GM19455 (cell line): ENCODE measurements around the gene CLEC3B.
"Not testable (repeated sequence)": the region's sequence is repeated elsewhere in the genome, so short reads cannot be mapped to it uniquely, and the experiment has no call there.

Experiments used
- ATAC-seq: cut with Tn5 transposase; IDR thresholded peaks from one replicate; pipeline ENCODE4 v1.9.1; 2021; ENCODE audit not compliant: unreplicated experiment

CLEC3B gene

DNA sequence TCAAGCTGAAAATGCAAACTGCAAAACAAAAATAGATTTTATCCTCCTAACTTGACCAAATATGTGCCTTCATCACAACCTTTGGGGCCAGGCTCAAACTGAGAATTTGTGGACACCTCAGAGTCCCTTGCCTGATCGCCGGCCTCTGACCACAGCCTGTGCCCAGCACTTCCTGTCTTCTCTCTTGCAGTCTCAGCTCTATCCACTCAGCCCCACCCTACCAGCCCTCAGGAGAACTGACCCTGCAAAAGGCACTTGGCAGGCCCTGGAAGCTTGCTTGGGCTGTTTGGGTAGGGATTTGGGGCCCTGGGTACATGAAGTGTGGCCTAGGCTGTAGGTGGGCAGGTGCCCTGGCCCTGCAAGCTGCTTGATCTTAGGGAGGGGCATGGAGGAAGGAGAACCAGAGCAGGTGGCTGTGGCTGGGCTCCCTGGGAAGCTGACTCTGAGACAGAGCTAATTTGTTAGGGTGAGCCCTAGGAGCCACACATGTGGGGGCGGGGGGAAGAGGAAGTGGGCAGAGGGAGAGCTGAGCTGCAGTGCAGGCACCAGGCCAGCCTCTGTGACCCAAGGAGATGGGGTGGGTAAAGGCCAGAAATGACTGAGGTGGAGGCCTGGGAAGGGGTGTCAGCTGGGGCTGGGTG, 8.6 kb downstream of the CLEC3B start:
- no peak for ATAC-seq

DNA sequence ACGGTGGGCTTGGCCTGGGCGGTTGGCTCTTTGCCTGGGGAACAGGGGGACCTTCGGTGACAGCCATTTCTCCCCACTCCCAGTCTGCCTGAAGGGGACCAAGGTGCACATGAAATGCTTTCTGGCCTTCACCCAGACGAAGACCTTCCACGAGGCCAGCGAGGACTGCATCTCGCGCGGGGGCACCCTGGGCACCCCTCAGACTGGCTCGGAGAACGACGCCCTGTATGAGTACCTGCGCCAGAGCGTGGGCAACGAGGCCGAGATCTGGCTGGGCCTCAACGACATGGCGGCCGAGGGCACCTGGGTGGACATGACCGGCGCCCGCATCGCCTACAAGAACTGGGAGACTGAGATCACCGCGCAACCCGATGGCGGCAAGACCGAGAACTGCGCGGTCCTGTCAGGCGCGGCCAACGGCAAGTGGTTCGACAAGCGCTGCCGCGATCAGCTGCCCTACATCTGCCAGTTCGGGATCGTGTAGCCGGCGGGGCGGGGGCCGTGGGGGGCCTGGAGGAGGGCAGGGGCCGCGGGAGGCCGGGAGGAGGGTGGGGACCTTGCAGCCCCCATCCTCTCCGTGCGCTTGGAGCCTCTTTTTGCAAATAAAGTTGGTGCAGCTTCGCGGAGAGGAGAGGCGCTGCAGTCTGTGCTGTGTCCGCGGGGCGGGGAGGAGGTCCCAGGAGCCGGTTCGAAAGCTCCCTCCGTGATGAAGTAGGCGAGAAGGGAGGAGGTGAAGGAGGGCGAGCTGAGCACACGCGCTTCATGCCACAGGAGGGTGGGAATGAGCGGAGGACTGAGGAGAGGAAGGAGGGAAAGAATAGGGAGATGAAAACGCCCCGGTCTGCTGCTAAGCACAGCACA, 9.6 kb downstream of the CLEC3B start:
- ATAC-seq: no peak

DNA sequence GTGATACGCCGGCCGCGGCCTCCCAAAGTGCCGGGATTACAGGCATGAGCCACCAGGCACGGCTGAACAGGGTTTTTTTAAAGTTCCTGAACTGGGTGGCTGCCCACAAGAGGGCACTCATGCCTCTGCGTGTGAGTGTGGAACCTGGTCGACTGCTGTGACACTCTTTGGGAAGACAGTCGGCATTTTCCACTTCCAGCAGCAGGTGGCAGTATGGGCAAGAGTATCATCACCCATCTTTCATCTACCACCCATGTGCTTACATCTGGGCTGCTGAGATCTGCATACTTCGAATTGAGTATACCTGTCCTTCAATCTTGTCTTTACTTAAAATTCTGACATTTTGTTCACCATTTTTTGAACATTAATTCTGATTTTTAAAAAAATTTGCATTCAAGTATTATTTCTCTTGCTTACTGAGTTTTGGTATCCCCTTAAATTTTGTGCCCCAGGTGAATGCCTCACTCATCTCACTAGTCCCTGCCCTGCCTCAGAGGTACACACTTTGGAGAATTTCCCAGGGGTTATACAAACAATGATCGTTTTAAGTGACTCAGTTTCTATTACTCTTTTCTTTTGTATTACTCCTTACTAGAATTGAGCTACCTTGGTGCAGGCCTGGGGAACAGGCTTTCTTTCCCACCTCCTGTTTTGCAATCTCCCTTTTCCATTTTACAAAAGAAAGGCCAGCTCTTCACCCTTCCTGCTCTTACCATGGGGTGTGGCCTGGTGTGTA, 11.8 kb downstream of the CLEC3B start:
- ATAC-seq: peak; percentile 77

DNA sequence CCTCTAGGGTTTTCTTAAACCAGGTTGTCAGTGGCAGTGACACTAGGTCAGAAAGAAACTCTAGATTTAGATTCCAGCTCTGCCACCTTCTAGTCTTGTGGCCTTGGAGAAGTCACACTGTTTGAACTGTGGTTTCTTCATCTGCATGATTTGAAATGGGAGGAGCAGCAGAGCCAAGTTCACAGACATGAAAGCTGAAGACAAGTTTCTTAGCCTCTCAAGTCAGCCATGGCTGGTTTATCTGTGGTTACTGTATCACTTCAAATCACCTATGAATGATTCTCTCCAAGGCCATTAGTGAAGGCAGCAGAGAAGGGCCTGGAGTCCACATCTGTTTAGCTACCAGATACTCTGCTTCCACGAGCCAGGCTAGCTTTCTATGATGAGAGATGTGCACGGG, 15.6 kb downstream of the CLEC3B start:
- no peak for ATAC-seq

DNA sequence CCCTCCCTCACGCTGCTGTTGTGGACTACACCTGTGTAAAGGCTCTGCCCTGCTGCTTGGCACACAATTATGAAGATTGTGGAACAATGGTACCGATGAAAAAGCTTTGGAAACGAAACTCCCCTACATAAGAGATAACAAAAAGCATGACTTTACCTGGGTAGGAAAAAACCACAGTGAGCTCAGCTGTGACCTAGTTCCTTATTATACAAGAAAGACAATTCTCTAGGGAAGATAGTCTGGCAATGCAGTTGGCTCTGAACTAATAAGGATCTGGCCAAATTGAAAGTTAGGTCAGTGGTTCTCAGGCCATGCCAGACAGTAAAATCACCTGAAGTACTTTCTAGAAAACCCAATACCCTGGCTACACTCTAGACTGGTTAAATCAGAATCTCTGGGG, 16.1 kb downstream of the CLEC3B start:
- ATAC-seq: no peak

DNA sequence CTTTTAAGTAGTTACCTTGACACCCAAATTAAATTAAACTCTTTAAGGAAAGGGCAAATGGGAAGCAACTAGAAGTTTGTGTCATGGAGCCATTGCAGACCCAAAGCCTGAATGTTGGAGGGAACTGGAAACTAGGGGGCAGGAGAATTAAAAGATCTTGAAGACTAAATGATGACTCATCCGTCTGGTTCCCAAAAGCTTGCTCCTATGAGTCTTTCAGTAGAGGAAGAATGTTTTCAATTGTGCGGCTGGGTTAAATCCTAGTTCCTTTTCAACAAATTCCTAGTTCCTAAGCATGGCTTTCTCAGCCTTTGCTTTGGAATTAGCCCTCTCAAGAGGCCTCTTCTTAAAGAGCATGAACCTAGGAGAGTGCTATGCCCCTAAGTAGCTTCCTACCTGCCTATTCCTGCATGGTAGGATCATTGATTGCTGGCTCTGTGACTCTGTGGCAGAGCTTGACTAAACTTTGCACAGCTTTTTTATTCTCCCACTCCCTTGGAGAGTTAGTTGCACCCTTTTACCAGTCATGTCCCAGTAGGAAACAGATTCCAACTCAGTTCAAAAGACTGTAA, 17.7 kb downstream of the CLEC3B start:
- no peak for ATAC-seq

DNA sequence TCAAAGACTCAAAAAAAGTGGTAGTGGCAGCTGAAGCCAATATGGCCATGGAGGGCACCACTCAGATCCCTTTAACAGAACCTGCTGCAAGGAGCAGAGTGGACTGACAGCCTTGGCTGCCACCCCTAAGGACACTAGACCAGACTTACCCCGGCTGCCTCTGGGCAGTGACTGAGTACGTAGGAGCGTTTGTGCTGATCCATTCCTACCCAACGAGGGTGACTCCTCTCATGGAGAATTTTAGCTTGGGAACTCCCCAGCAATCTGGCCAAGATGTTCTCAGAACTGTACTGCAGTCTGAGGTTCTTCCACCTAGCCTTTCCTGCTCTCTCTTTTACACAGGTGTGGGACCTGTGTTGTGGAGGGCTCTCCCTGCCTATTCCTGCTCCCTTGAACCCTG, 22.1 kb downstream of the CLEC3B start:
- ATAC-seq: no peak

DNA sequence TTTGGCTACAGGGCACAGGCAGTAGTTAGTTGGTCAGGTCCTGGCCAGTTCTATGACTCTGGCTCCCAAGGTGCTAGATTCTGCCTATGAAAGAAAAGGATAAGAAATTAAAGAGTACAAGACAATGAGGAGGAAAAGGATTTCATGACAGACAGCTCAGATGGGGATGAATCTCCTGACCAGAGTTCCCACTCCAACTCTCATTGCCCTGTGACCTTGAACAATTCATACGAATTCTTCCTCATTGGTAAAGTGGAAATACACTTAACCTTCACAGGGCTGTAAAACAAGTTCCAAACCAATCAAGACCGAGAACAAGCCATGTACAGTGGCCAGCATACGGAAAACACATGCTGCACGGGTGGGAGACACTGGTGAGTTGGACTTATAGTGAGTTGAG, 23.7 kb downstream of the CLEC3B start:
- no peak for ATAC-seq

DNA sequence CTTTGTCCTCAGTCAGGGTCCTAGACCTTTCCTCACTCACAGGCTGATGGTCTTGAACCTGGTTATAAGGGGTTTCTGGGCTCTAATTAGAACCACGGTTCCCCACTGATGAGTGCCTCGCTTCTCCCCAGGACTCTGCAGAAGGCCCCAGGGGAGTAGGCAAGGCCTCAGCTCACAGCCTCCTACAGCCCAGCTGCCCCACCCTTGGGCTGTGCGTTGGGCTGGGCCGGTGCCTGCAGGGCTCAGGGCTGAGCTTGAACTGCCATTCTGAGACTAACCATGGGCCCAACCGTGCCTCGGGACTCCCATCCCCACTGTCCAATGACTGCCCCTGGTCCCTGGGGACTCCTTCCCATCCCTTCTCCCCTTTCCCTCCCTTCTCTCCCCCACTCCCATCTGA, 25.6 kb downstream of the CLEC3B start:
- ATAC-seq: no peak

DNA sequence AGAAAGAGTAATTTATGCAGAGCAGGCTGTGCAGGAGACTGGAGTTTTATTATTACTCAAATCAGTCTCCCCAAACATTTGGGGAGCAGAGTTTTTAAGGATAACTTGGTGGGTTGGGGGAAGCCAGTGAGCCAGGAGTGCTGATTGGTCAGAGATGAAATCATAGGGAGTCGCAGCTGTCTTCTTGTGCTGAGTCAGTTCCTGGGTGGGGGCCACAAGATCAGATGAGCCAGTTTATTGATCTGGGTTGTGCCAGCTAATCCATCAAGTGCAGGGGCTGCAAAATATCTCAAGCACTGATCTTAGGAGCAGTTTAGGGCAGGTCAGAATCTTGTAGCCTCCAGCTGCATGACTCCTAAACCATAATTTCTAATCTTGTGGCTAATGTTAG, 27.7 kb downstream of the CLEC3B start:
- not testable (repeated sequence) for ATAC-seq

DNA sequence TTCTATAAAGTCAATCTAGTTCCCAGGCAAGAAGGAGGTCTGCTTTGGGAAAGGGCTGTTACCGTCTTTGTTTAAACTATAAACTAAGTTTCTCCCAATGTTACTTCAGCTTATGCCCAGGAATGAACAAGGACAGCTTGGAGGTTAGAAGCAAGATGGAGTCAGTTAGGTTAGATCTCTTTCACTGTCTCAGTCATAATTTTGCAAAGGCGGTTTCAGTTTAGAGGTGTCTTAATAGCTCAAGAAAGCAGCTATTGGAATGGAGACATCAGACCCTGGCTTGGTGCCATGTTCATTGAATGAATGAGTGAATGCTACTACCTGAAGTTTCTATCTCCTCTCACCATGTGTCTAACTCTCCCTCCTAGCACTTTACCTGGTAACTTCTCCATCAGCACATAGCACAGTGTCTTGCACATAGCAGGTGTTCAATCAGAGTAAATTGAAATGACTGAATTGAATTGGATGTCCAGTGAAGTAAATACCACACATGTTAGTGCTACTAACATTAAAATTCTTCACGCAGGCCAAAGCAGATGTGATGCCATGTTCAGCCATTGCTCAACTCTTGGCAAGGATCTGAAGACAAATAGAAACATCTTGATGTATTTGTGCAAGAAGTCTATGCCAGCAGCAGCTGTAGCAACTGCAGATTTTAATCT, 28.2 kb downstream of the CLEC3B start:
- ATAC-seq: no peak

DNA sequence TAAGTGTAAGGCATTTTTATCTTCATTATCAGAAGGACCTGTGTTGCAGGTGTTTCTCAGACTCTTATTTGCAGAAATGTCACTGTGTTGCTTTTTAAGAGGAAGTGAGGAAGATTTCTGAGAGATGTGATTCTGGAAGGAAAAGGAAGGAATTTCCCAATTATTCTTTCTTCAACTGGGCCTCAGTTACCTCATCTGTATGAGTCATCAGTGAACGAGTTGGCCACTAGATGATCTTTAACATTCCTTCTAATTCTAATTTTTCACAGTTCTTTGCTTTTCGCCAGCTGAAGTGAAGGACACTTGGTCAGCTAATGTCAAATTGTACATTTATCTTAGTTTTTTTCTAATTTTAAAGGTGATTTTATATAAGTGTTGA, 28.9 kb downstream of the CLEC3B start:
- no peak for ATAC-seq

DNA sequence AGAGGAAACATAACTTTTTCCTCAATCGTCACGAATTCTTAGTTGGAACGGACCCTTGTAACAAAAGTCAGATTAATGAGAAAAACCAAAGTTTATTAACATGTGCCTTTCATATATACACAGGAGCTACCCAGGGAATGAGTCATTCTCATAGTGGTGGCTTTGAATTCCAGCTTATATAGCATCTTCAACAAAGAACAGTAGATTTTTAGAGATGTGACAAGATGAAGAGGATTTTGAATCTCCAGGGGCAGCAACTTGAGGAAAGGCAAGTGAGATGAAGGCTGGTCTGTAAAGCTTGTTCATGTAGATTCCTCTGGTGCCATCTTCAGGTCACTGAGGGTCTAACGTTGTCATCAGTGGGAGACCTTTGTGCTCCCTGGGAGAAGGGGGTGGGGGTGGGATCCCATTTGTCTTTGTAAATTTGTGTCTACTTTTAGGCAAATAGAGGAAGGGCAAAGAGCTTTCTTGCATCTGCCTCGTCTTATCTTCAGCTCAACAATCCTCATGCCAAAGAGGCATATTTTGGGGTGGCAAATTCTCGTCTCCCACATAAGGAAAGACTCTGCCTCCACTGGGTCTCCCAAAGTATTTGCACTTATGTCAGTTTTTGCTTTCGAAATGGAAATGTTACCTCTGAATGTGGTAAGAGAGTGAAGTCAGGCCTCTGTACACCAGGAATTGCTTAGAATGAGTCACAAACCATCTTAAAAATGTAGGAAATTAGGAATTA, 29.5 kb downstream of the CLEC3B start:
- no peak for ATAC-seq

DNA sequence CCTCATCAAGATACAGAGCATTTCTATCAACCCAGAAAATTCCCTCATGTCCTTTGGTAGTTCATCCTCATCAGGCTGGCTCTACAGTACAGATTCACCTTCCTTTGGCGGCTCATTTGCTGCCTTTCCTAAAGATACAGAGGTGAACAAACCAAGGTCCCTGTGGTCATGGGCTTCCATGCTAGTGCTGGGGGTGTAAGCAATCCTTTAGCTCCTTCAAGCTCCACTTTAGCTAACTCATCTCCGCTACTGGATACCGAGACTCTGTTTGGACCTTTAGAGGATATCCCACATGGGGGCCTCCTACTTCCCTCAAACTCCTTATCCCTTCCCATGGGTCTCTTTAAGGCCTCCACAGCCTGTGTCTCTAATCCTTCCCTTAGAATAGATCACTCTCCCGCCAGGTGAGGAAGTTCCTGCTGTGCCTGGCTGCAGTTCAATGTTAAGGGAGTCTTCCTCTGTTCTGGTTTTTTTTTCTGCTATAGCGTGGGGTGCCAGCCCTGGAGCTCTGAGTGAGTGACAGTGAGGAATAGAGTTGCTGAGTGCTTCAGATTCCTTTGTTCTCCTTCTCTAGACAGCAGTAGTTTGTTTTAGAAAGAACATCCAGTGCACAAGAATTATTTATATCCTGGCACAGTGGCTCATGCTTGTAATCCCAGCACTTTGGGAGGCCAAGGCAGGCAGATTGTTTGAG, 30.7 kb downstream of the CLEC3B start:
- ATAC-seq: no peak

DNA sequence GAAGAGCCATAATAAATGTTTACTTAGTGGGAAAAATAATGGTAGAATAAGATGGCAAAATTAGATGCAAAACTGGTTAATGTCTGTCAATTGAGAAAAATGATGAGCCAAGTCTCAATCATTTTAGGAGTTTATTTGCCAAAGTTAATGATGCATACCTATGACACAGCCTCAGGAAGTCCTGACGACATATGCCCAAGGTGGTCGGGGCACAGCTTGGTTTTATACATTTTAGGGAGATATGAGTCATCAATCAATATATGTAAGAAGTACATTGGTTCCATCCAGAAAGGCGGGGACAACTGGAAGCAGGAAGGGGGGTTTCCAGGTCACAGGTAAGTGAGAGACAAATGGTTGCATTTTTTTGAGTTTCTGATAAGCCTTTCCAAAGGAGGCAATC, 31.5 kb downstream of the CLEC3B start:
- no peak for ATAC-seq

DNA sequence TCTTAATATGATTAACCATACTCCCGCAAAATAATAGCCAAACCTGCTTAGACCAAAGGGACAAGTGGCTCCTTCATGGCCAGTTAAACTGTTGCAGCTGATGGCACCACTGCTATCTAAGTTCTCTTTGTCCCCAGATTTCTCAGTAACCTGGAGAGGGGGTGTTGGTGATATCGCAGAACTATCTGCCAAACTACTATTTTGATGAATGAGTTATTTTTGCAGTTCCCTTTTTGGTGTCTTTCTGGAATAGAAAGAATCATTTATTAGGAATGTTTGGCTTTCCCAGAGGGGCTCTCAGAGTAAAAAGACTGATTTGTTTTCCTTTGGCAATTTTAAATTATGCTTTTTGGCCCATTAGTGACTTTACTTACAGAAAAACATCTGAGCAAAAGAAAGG, 33.0 kb downstream of the CLEC3B start:
- no peak for ATAC-seq

DNA sequence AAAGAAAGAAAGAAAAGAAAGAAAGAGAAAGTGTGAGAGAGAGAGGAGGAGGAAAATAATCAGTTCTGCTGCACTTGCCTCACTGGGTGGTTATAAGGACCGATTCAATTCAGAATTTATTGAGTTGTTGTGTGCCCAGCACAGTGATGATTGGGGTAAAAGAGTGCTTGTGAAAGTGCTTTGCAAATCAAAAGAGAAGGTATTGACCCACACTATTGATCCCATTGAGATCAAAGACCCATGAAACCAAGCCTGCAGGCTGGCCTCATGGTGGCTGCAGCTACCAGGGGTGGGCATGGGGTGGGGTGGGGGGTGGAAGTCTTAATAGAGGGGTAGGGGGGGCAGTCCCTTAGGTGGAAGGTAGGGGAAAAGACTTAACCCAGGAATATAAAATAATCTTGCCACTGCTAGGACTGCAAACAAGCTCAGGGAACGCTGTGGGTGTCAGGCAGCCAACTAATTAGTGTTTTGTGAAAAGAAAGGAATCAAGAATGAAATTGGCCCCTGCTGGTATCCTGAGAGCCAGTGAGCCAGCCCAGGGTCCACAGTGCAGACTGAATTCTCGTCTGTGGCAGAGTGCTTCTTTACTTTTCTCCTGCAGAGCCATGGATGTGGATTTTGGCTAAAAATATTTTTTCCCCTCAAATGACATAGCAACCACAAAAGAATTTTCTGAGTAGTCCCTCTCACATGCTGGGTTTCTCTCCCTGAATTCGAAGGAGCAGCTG, 34.2 kb downstream of the CLEC3B start:
- no peak for ATAC-seq

DNA sequence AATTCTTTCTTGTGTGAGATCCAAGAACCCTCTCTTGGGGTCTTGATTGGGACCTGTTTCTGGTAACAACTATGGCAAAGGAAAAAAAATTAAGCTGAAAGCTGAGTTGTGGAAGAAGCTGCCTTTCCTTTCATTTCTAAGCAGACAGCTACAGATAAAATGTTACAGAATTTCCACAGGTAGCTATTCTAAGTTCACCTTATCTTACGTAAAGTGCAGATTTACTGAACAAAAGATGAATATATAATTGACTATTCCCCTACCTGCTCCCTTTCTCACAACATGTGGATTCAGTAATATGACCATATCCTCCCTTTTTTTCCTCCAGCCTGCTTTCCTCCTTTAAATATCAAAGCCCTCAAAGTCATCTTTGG, 36.6 kb downstream of the CLEC3B start:
- ATAC-seq: no peak
